H1 (cell line): Measurements from ENCODE around the gene CEBPZ. TPM values are rescaled to one million over a fixed set of nuclear protein-coding genes. Genes with fewer than 3 reads are reported as not detected.

Experiments used
- CTCF ChIA-PET: fragments of 300-600 bp; sonication (Branson Sonifier 250); formaldehyde crosslinking; loops from one replicate; lab custom pipeline; 2021; ENCODE audit not compliant: partially characterized antibody; lab: Charles Lee
- POLR2A ChIA-PET: fragments of 300-600 bp; sonication (Branson Sonifier 250); formaldehyde crosslinking; loops from one replicate; lab custom pipeline; 2021; ENCODE audit warnings: inconsistent platforms; ENCODE audit not compliant: partially characterized antibody; lab: Charles Lee
- DNase-seq, 2 experiments: peaks; one replicate each; pipeline versions ENCODE4 v3.0.0 to v3.0.0-alpha.2; 2010 to 2022; ENCODE audit warnings: low spot score in 2 of 2, low read depth in 1 of 2, mixed read lengths in 1 of 2
- FAIRE-seq: peaks from 2 replicates; lab custom pipeline; 2011; peaks lifted over from hg19 to GRCh38; lab: Jason Lieb, UNC
- H2AFZ ChIP-seq: 2 replicates; pipeline ENCODE4 v1.8.1; 2012; ENCODE audit warnings: low read length, inconsistent platforms
- H2AK5ac ChIP-seq: 2 replicates; pipeline ENCODE4 v1.6.1; 2013; ENCODE audit warnings: low read depth, low read length
- H2BK120ac ChIP-seq: replicated peaks from 2 replicates; pipeline ENCODE3; 2013; ENCODE audit warnings: low read depth, low read length, inconsistent platforms
- H2BK12ac ChIP-seq: 2 replicates; pipeline ENCODE4 v1.6.1; 2013; ENCODE audit warnings: low read depth, low read length
- H2BK15ac ChIP-seq: 2 replicates; pipeline ENCODE4 v1.6.1; 2013; ENCODE audit warnings: low read length
- H2BK20ac ChIP-seq: 2 replicates; pipeline ENCODE4 v1.6.1; 2013; ENCODE audit warnings: low read length
- H2BK5ac ChIP-seq: 2 replicates; pipeline ENCODE4 v1.6.1; 2013; ENCODE audit warnings: low read depth, low read length
- H3K14ac ChIP-seq: 2 replicates; pipeline ENCODE4 v1.6.1; 2013; ENCODE audit warnings: inconsistent platforms; ENCODE audit not compliant: insufficient read length
- H3K18ac ChIP-seq: 2 replicates; pipeline ENCODE4 v1.6.1; 2013; ENCODE audit warnings: low read length; ENCODE audit errors: extremely low read depth
- H3K23ac ChIP-seq: 2 replicates; pipeline ENCODE4 v1.6.1; 2013; ENCODE audit warnings: inconsistent platforms; ENCODE audit not compliant: insufficient read length
- H3K23me2 ChIP-seq: 2 replicates; pipeline ENCODE4 v1.6.1; 2013; ENCODE audit warnings: low read depth, low read length
- H3K27ac ChIP-seq: 2 replicates; pipeline ENCODE4 v1.6.1; 2011; ENCODE audit warnings: low read depth, low read length, inconsistent platforms
- H3K27me3 ChIP-seq, 4 experiments: replicated peaks in 1 of 4; 1 replicate in 1 of 4; 2 replicates in 3 of 4; pipeline versions ENCODE4 v1.6.1 to v1.8.1; 2011 to 2013; ENCODE audit warnings: low read length in 3 of 4, mild to moderate bottlenecking in 3 of 4, inconsistent platforms in 2 of 4, mixed read lengths in 2 of 4, moderate library complexity in 1 of 4; ENCODE audit not compliant: control insufficient read depth in 3 of 4, insufficient read depth in 3 of 4; ENCODE audit errors: extremely low read depth in 1 of 4
- H3K36me3 ChIP-seq, 4 experiments: 2 replicates each; pipeline versions ENCODE4 v1.6.1 to v1.8.1; 2011 to 2013; ENCODE audit warnings: mild to moderate bottlenecking in 4 of 4, low read length in 3 of 4, moderate library complexity in 2 of 4, control low read depth in 1 of 4, inconsistent platforms in 1 of 4; ENCODE audit not compliant: insufficient read depth in 4 of 4, control insufficient read depth in 2 of 4
- H3K4ac ChIP-seq: replicated peaks from 2 replicates; pipeline ENCODE3; 2013; ENCODE audit warnings: low read length, low read depth, mixed read lengths, inconsistent platforms; ENCODE audit not compliant: insufficient read length
- H3K4me1 ChIP-seq, 4 experiments: replicated peaks in 1 of 4; 1 replicate in 1 of 4; 2 replicates in 3 of 4; pipeline versions ENCODE4 v1.6.1 to v1.8.1; 2011 to 2013; ENCODE audit warnings: low read length in 3 of 4, inconsistent platforms in 2 of 4, mixed read lengths in 1 of 4; ENCODE audit not compliant: insufficient read depth in 4 of 4, control insufficient read depth in 3 of 4
- H3K4me2 ChIP-seq, 2 experiments: 2 replicates each; pipeline versions ENCODE4 v1.6.1 to v1.8.1; 2011 to 2013; ENCODE audit warnings: low read depth in 2 of 2, low read length in 2 of 2, control low read depth in 1 of 2, inconsistent platforms in 1 of 2, mild to moderate bottlenecking in 1 of 2; ENCODE audit not compliant: insufficient read depth in 1 of 2
- H3K4me3 ChIP-seq, 4 experiments: fragments of 200-600, 300-600 bp in 1 of 4; sonication (generic), shearing (Covaris generic), sonication (Bioruptor Twin) in 1 of 4; 2 replicates each; pipeline versions ENCODE4 v1.5.1 to v1.8.1; 2011 to 2016; ENCODE audit warnings: low read length in 4 of 4, low read depth in 3 of 4, control low read depth in 2 of 4, inconsistent platforms in 2 of 4, mild to moderate bottlenecking in 2 of 4, mixed read lengths in 1 of 4, moderate library complexity in 1 of 4; ENCODE audit not compliant: insufficient read depth in 2 of 4; ENCODE audit errors: extremely low read depth in 1 of 4
- H3K56ac ChIP-seq: replicated peaks from 2 replicates; pipeline ENCODE3; 2013; ENCODE audit warnings: low read depth, mild to moderate bottlenecking, mixed read lengths, low read length, inconsistent platforms; ENCODE audit not compliant: insufficient read length
- H3K79me1 ChIP-seq: 2 replicates; pipeline ENCODE4 v1.6.1; 2013; ENCODE audit warnings: low read depth, low read length, control low read depth
- H3K79me2 ChIP-seq, 2 experiments: 2 replicates each; pipeline versions ENCODE4 v1.6.1 to v1.8.1; 2012 to 2013; ENCODE audit warnings: low read length in 2 of 2, mild to moderate bottlenecking in 2 of 2, inconsistent platforms in 1 of 2; ENCODE audit not compliant: insufficient read depth in 2 of 2, control insufficient read depth in 1 of 2
- H3K9ac ChIP-seq, 4 experiments: replicated peaks in 1 of 4; 1 replicate in 1 of 4; 2 replicates in 3 of 4; pipeline versions ENCODE4 v1.6.1 to v1.8.1; 2011 to 2013; ENCODE audit warnings: low read depth in 3 of 4, low read length in 3 of 4, control low read depth in 2 of 4, mild to moderate bottlenecking in 2 of 4, moderate library complexity in 2 of 4, inconsistent platforms in 1 of 4; ENCODE audit errors: extremely low read depth in 1 of 4
- H3K9me3 ChIP-seq, 2 experiments: 2 replicates each; pipeline versions ENCODE4 v1.6.1 to v1.8.1; 2012 to 2013; ENCODE audit warnings: mild to moderate bottlenecking in 2 of 2, moderate library complexity in 2 of 2, control low read depth in 1 of 2, inconsistent platforms in 1 of 2, low read depth in 1 of 2, low read length in 1 of 2, mixed read lengths in 1 of 2; ENCODE audit not compliant: insufficient read depth in 2 of 2
- H4K20me1 ChIP-seq, 2 experiments: replicated peaks in 1 of 2; 2 replicates each; pipeline versions ENCODE3 to v1.8.1; 2011 to 2013; ENCODE audit warnings: inconsistent platforms in 2 of 2, low read length in 2 of 2, mild to moderate bottlenecking in 1 of 2; ENCODE audit not compliant: insufficient read depth in 2 of 2, control insufficient read depth in 1 of 2
- H4K5ac ChIP-seq: 2 replicates; pipeline ENCODE4 v1.6.1; 2013; ENCODE audit warnings: low read length, low read depth, mixed read lengths, inconsistent platforms; ENCODE audit not compliant: insufficient read length
- H4K8ac ChIP-seq: 2 replicates; pipeline ENCODE4 v1.8.0; 2013; ENCODE audit warnings: mild to moderate bottlenecking, moderate library complexity, low read length, inconsistent platforms; ENCODE audit not compliant: insufficient read depth; ENCODE audit errors: extremely low read depth
- H4K91ac ChIP-seq: replicated peaks from 2 replicates; pipeline ENCODE3; 2013; ENCODE audit warnings: low read length, mixed read lengths, inconsistent platforms; ENCODE audit not compliant: insufficient read length
- BCL11A ChIP-seq, 2 experiments: IDR thresholded peaks; one replicate each; pipeline ENCODE4 v1.6.1; 2011; ENCODE audit warnings: low read depth in 2 of 2, low read length in 2 of 2, mild to moderate bottlenecking in 2 of 2
- CBX5 ChIP-seq: fragments of 300-800, 300-1000 bp; sonication (generic); IDR thresholded peaks from 2 replicates; pipeline ENCODE4 v1.7.1; 2016; ENCODE audit warnings: antibody characterized with exemption, low read length, low read depth
- EGR1 ChIP-seq: IDR thresholded peaks from 2 replicates; pipeline ENCODE4 v1.6.1; 2011; ENCODE audit warnings: low read depth, low read length, borderline replicate concordance
- EP300 ChIP-seq, 2 experiments: IDR thresholded peaks; 1 replicate in 1 of 2; 2 replicates in 1 of 2; pipeline ENCODE4 v1.6.1; 2011 to 2012; ENCODE audit warnings: low read depth in 2 of 2, low read length in 2 of 2, mild to moderate bottlenecking in 2 of 2, borderline replicate concordance in 1 of 2, inconsistent platforms in 1 of 2, moderate library complexity in 1 of 2
- EZH2 ChIP-seq: fragments of 200-600 bp; sonication (generic); IDR thresholded peaks from 2 replicates; pipeline ENCODE4 v1.7.1; 2012; ENCODE audit warnings: low read depth, mild to moderate bottlenecking, moderate library complexity, low read length, inconsistent platforms; ENCODE audit not compliant: severe bottlenecking
- SP1 ChIP-seq: IDR thresholded peaks from 2 replicates; pipeline ENCODE4 v1.6.1; 2011; ENCODE audit warnings: low read depth, low read length
- TAF7 ChIP-seq: optimal IDR thresholded peaks from 2 replicates; pipeline ENCODE3; 2011; ENCODE audit warnings: low read depth, mild to moderate bottlenecking, inconsistent platforms, low read length, moderate library complexity, borderline replicate concordance
- TBP ChIP-seq: IDR thresholded peaks from 2 replicates; pipeline ENCODE4 v1.6.1; 2011; ENCODE audit warnings: low read depth, low read length, improper control_type of control experiment
- TEAD4 ChIP-seq: IDR thresholded peaks from 2 replicates; pipeline ENCODE4 v1.6.1; 2012; ENCODE audit warnings: low read depth, low read length, inconsistent platforms, mixed read lengths
- ZNF274 ChIP-seq: IDR thresholded peaks from 2 replicates; pipeline ENCODE4 v1.7.0; 2012; ENCODE audit warnings: low read length, borderline replicate concordance; ENCODE audit errors: extremely low read depth
- WGBS, 2 experiments: shearing (Covaris generic) in 1 of 2; methylation state at CpG; one replicate each; pipeline versions ENCODE4 v1.1.6 to v1.1.7; 2013 to 2015; ENCODE audit warnings: low lambda C conversion rate in 2 of 2, mixed read lengths in 2 of 2, inconsistent platforms in 1 of 2, low coverage in 1 of 2, missing lambda C conversion rate in 1 of 2; ENCODE audit not compliant: insufficient replicate concordance in 2 of 2, insufficient coverage in 1 of 2, insufficient read length in 1 of 2; ENCODE audit errors: extremely low coverage in 1 of 2, missing lambda C conversion rate in 1 of 2; 5-methylcytosine and 5-hydroxymethylcytosine counted together
- polyA plus RNA-seq, 7 experiments: library from polyadenylated mRNA; depleted of rRNA in 3 of 7; stranded (reverse) in 5 of 7; unstranded in 2 of 7; fragments of >200 nt in 5 of 7; fragments of 200-250 nt in 2 of 7; gene quantifications; 1 replicate in 5 of 7; 2 replicates in 1 of 7; 4 replicates in 1 of 7; pipeline versions ENCODE4 v1.2.1 to v1.2.3, GENCODE V29; 2011 to 2013; ENCODE audit warnings: missing spikeins in 2 of 7, mixed read lengths in 2 of 7
- total RNA-seq: library from RNA; stranded (reverse); fragmentation: NEBNext Ultra II Directional; extraction: Animal tissue kit (Norgen Biotek cat#: 25700); gene quantifications from 2 replicates; pipeline ENCODE4 v1.2.1, GENCODE V29; 2021
- TF ChIP-seq, protein P1 (sequence below): IDR thresholded peaks from 2 replicates; pipeline ENCODE4 v1.6.1; 2012; ENCODE audit warnings: inconsistent platforms
- TF ChIP-seq, protein P2 (sequence below): IDR thresholded peaks from 2 replicates; pipeline ENCODE4 v1.6.1; 2011; ENCODE audit warnings: low read length, improper control_type of control experiment

Gene CEBPZ
- total and polyA plus RNA-seq, 2 of the 8 experiments (the other 6 are each of a cell fraction or from before 2014, with no cell fraction given) = 19.1 to 201 TPM

GRCh38 chr2:37244755-37245154, 13.4 kb upstream of the CEBPZ start:
- Histone ChIP-seq H4K8ac (no peak overlapping the region), H3K4me1 (no peaks in the 10 kb centered on the region), H2BK20ac (no peak overlapping the region), H3K36me3 (peaks cover 18 to 98% (median 67%) of the 10 kb centered on the region in 4 experiments), H3K23me2 (no peaks in the 10 kb centered on the region), H3K23ac (no peak overlapping the region), H3K18ac (no peak overlapping the region), H4K91ac (no peak overlapping the region), H3K27ac (no peak overlapping the region), H3K9ac (no peak overlapping the region), H3K27me3 (peaks cover 0 to 1% (median 0%) of the 10 kb centered on the region in 4 experiments; a peak in 1 of 7 replicates), H2BK5ac (no peak overlapping the region), H3K4ac (no peak overlapping the region), H4K5ac (no peak overlapping the region), H3K14ac (no peak overlapping the region), H3K9me3 (no peaks in the 10 kb centered on the region), H2BK12ac (no peak overlapping the region), H2BK120ac (no peak overlapping the region), H2AK5ac (no peak overlapping the region), H2AFZ (no peak overlapping the region), H3K79me1 (no peaks in the 10 kb centered on the region), H4K20me1 (no peaks in the 10 kb centered on the region), H3K56ac (no peak overlapping the region), H3K4me3 (no peak overlapping the region), H3K4me2 (no peak overlapping the region), H2BK15ac (no peak overlapping the region), H3K79me2 (no peaks in the 10 kb centered on the region)
- 78% methylated on average over 3 of the region's 3 CpGs; no CpG with 5 or more reads in 1 of the 2 experiments for WGBS, 2 experiments
- CTCF ChIA-PET = interaction anchor here (0.9 to 2.8 kb wide), 4 partner anchors 8 to 76 kb away, joined by 3 to 11 read pairs (median 3); no protein-coding TSS in a partner anchor
- no peak for FAIRE-seq
- no peak for DNase-seq
- POLR2A ChIA-PET = interaction anchor here (0.7 to 1.6 kb wide), 5 partner anchors 8 to 21 kb away, joined by 3 to 5 read pairs (median 3); partner anchors contain the start of genes CEBPZ and NDUFAF7
- TF ChIP-seq, protein P1, sequence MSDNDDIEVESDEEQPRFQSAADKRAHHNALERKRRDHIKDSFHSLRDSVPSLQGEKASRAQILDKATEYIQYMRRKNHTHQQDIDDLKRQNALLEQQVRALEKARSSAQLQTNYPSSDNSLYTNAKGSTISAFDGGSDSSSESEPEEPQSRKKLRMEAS = no peak
- TF ChIP-seq SP1 (no peak), TBP (no peak), TEAD4 (no peak), EZH2 (no peak), EGR1 (no peak), BCL11A (IDR thresholded peaks at IDR 0.05; ENCODE audit: low read depth in 2 of 2, low read length in 2 of 2) (no peak), TAF7 (no peak), ZNF274 (no peak), EP300 (IDR thresholded peaks at IDR 0.05; ENCODE audit: borderline replicate concordance in 1 of 2, low read depth in 2 of 2, low read length in 2 of 2) (no peak), CBX5 (no peak)
- TF ChIP-seq, protein P2, sequence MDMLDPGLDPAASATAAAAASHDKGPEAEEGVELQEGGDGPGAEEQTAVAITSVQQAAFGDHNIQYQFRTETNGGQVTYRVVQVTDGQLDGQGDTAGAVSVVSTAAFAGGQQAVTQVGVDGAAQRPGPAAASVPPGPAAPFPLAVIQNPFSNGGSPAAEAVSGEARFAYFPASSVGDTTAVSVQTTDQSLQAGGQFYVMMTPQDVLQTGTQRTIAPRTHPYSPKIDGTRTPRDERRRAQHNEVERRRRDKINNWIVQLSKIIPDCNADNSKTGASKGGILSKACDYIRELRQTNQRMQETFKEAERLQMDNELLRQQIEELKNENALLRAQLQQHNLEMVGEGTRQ = no peak
